ENCODE data around the gene RUSC2.
"Not testable (repeated sequence)": the region's sequence is repeated elsewhere in the genome, so short reads cannot be mapped to it uniquely, and the experiment has no call there.

RUSC2 gene

GRCh38 chr9:35526087-35526801 is 36.3 kb downstream of the RUSC2 start:
- no peak for DNase-seq

DNA sequence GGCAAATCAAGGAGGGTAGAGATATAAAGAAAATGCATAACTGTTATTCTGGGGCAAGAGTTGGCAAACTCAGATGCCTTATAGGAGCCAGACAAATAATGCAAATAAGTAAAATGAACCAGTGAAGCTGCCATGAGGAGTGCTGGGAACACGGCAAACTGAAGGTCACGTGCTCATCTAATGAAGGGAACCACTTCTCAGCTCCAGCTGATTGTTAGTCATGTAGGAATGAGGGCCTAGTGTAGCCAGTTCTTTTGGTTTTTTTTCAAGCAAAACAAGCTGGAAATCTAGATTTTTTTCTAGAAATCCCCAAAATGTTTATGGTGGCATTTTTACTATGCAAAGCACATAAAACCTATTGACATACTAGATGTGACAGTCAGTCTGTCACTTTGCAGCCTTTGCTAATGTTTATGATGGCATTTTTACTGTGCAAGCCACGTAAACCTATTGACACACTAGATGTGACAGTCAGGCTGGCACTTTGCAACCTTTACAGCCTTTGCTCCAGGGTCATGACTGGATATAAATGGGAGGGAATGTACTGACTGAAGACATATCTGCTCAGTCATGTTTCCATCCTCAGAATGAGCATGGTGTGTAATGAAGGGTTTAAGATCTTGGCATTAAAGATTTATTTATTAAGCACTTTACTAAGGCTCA is 39.4 kb downstream of the RUSC2 start:
- no peak for DNase-seq

DNA sequence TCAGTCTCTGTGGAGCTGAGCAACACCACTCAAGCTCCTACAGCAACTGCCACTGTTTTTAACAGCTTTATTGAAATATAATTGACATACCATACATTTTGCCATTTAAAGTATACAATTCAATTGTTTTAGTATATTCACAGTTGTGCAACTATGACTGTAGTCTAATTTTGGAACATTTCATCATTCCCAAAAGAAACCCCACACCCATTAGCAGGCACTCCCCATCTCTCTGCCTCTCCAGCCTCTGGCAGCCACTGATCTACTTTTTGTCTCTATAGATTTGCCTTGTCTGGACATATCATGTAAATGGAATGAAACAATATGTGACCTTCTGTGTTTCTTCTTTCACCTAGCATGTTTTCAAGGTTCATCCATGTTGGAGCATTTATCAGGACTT is 43.5 kb downstream of the RUSC2 start:
- DNase-seq, result no peak

- not testable (repeated sequence) for DNase-seq
Observed at GRCh38 chr9:35534921-35535320, 45.0 kb downstream of the RUSC2 start.

DNA sequence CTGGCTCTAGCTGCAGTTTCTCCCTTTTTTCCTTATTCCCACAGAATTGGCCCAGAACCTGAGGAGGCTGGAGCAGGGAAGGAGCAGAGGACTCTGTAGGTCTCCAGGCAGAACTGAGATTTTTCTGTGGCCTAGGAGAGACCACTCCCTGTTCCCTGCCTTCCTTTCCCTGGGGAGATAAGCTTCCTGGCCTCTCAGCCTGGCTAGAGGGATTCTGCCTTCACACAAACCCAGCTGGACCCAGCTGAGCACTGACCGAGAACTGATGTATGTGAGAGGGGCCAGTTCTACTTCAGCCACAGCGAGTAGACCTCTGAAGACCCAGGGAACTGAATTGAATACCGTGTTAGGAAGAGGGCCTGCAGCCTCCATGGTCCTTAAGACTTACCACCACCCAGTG is 48.0 kb downstream of the RUSC2 start:
- DNase-seq, result no peak

- DNase-seq, result no peak
Observed at GRCh38 chr9:35538361-35539234, 48.7 kb downstream of the RUSC2 start.

Data from activated CD4-positive, alpha-beta T cell treated with anti-CD3 and anti-CD28 coated beads, Interleukin-2, amount 50 U/mL, for 4 hours (primary cell).